HG02798 (cell line): ENCODE data around the gene PSORS1C2.

ENCODE experiments used
- ATAC-seq: cut with Tn5 transposase; IDR thresholded peaks from one replicate; pipeline ENCODE4 v1.9.1; 2021; ENCODE audit warnings: mild to moderate bottlenecking; ENCODE audit not compliant: unreplicated experiment, poor library complexity

The PSORS1C2 gene

GRCh38 chr6:31115941-31116560 is 22.8 kb downstream of the PSORS1C2 start:
- no peak for ATAC-seq

- ATAC-seq: no peak
Measured at GRCh38 chr6:31114970-31115849, 23.7 kb downstream of the PSORS1C2 start.

- no peak for ATAC-seq
Measured at GRCh38 chr6:31114541-31114878, 24.4 kb downstream of the PSORS1C2 start, which contains the start of gene PSORS1C1. PSORS1C1 (plus strand) TSS chr6:31114800; CDS start chr6:31129633, 14,833 bp downstream.

- ATAC-seq: no peak
Measured at GRCh38 chr6:31113861-31114540, 24.9 kb downstream of the PSORS1C2 start.

- ATAC-seq: no peak
Measured at GRCh38 chr6:31112478-31112877, 26.4 kb downstream of the PSORS1C2 start, which contains the start of gene C6orf15. C6orf15 (minus strand) TSS chr6:31112575; CDS start chr6:31112555, 20 bp downstream.

GRCh38 chr6:31111712-31112111 is 27.2 kb downstream of the PSORS1C2 start:
- ATAC-seq: no peak

GRCh38 chr6:31110825-31111582 is 27.9 kb downstream of the PSORS1C2 start:
- ATAC-seq: no peak

- ATAC-seq: no peak
Measured at GRCh38 chr6:31107052-31107451, 31.8 kb downstream of the PSORS1C2 start.

GRCh38 chr6:31103136-31103535 is 35.7 kb downstream of the PSORS1C2 start:
- no peak for ATAC-seq

GRCh38 chr6:31098449-31098938 is 40.4 kb downstream of the PSORS1C2 start:
- ATAC-seq: no peak

- ATAC-seq: no peak
Measured at GRCh38 chr6:31096656-31097055, 42.2 kb downstream of the PSORS1C2 start.

GRCh38 chr6:31096215-31096614 is 42.7 kb downstream of the PSORS1C2 start:
- no peak for ATAC-seq

- no peak for ATAC-seq
Measured at GRCh38 chr6:31094389-31094881, 44.4 kb downstream of the PSORS1C2 start.

- no peak for ATAC-seq
Measured at GRCh38 chr6:31092769-31093505, 45.9 kb downstream of the PSORS1C2 start.

GRCh38 chr6:31092238-31092637 is 46.6 kb downstream of the PSORS1C2 start:
- ATAC-seq: no peak

GRCh38 chr6:31091680-31092079 is 47.2 kb downstream of the PSORS1C2 start:
- ATAC-seq: no peak

GRCh38 chr6:31090973-31091364 is 47.9 kb downstream of the PSORS1C2 start:
- no peak for ATAC-seq

- no peak for ATAC-seq
Measured at GRCh38 chr6:31090275-31090972, 48.4 kb downstream of the PSORS1C2 start.
